GM12872 (cell line): Measurements from ENCODE around the gene EPN3.

ENCODE experiments used
- TF ChIP-seq, protein P1 (sequence below): IDR thresholded peaks from 3 replicates; pipeline ENCODE4 v1.5.1; 2011; ENCODE audit warnings: low read depth, mild to moderate bottlenecking, low read length, moderate library complexity; ENCODE audit not compliant: insufficient read depth

The EPN3 gene

GRCh38 chr17:50502301-50502990 is 30.1 kb upstream of the EPN3 start:
- TF ChIP-seq, protein P1, sequence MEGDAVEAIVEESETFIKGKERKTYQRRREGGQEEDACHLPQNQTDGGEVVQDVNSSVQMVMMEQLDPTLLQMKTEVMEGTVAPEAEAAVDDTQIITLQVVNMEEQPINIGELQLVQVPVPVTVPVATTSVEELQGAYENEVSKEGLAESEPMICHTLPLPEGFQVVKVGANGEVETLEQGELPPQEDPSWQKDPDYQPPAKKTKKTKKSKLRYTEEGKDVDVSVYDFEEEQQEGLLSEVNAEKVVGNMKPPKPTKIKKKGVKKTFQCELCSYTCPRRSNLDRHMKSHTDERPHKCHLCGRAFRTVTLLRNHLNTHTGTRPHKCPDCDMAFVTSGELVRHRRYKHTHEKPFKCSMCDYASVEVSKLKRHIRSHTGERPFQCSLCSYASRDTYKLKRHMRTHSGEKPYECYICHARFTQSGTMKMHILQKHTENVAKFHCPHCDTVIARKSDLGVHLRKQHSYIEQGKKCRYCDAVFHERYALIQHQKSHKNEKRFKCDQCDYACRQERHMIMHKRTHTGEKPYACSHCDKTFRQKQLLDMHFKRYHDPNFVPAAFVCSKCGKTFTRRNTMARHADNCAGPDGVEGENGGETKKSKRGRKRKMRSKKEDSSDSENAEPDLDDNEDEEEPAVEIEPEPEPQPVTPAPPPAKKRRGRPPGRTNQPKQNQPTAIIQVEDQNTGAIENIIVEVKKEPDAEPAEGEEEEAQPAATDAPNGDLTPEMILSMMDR: no peak

- TF ChIP-seq, protein P1: no peak
These were observed 26.9 kb upstream of the EPN3 start for GRCh38 chr17:50505591-50506130.

GRCh38 chr17:50506298-50506697 is 26.2 kb upstream of the EPN3 start:
- TF ChIP-seq, protein P1: no peak

DNA sequence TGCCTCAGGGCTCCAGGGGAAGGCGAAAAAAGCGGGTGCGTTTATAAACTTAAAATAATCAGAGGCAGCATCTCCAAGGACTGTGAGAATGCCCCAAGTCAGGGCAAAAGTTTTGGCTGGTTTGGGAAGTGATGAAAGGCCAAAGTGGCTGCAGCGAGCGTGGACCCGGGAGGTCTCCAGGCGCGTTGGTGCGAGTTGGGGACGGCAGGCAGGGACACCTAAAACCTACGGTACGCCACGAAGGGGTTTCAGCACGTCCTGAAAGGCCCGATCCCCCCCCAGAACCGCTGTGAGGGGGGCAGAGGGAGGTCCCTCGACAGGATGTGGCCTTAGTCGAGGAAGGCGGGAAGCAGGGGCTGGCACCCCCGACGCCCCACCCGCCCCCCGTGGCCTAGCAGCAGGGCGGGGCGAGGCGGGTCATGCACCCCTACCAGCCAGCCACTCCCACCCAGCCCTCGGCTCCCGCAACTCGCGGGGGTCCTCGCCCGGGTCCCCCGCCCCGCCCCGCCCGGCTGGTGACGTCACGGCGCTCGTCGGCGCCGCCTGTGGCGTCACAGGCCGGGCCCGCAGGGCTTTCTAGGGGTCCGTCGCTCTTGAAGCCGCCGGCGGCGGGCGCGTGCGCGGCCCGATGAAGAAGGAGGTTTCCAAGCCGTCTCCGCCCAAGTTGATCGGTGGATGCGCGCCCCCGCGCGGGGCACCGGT is 24.5 kb upstream of the EPN3 start, which contains the start of gene MYCBPAP:
TSS of gene MYCBPAP (plus strand) at position 569 of the 702 bp plus-strand sequence. CDS start 236 bp downstream, outside the sequence.
- TF ChIP-seq, protein P1: peak; percentile 31; the same call in 2 of the 3 replicates

DNA sequence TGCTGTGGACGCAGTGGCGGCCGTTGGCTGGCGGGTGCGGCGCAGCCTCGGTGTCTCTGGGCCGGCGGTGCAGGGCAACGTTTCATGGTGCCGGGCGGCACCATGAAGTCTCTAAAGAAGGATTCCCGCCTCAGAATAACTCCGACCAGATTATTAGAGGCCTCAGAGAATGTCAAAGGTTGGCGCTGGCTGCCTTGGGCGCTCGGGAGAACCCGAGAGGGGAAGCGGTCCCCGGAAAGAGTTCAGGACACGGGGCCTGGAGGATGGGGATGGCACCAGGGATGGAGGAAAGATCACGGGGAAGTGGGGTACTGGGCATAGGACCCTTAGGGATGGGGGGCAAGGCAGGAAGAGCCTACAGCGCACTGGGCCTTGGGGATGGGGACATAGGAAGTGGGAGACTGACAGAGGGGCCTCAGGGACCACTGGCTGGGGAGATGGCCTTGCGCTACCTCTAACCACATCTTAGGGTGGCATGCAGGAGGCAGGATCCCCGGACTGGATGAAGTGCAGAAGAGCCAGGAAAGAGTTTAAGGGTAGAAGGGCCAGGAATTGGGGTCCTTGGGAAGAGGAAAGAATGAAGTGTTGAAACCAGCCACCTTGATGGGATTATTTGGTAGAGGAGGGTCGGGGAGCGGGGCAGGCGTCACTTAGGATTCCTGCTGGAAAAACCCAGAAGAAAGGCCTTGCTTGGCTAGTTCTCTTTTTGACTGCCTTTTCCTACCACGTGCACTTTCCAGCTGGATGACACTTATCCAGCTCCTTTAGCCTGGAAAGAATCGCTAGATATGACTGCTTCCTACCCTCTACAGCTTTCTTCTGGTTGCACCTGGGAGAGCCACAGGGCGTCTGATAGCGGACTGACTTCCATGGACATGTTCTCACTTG is 23.7 kb upstream of the EPN3 start:
- TF ChIP-seq, protein P1: no peak

DNA sequence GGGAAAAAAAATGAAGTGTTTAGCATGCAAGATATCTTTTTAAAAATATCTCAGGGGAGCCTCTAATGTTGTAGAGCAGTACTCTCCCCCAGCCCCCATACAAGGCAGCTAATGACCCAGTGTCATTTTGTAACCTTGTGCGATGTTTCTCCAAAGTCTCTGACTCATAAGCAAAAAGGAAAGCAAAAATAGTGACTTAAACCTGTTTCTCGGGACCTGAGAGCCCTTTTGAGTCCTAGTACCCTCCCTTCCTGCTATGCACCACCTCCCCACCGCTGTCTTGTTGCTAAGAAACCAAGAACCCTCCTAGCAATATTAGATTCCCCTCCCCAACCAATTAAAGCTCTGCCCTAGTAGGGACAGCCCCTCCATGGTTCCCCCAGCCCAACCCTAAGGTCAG is 21.5 kb upstream of the EPN3 start:
- TF ChIP-seq, protein P1: no peak
